Gastrocnemius medialis (tissue), 4 donors: ENCODE results near the gene SMARCA5. TPM values are rescaled to one million over a fixed set of nuclear protein-coding genes. Genes with fewer than 3 reads are reported as not detected.
"Not testable (repeated sequence)": the region's sequence is repeated elsewhere in the genome, so short reads cannot be mapped to it uniquely, and the experiment has no call there.

Source experiments
- ATAC-seq, 2 donors: fragments of 150-250 bp; one replicate each; pipeline ENCODE4 v1.9.1; 2016
- DNase-seq, 2 donors: peaks; one replicate each; pipeline ENCODE4 v3.0.0-alpha.2; 2019
- H3K27ac ChIP-seq, 4 donors: fragments of 200-600 bp; sonication (generic); 1 replicate in 1 of 4; 2 replicates in 3 of 4; pipeline ENCODE4 v1.5.1; 2016 to 2018; ENCODE audit warnings: mild to moderate bottlenecking in 2 of 4, moderate library complexity in 1 of 4
- H3K27me3 ChIP-seq, 3 donors: fragments of 200-600 bp; sonication (generic) in 2 of 3; 1 replicate in 1 of 3; 2 replicates in 2 of 3; pipeline versions ENCODE4 v1.5.1 to v1.6.0; 2016 to 2019; ENCODE audit warnings: mild to moderate bottlenecking in 1 of 3, moderate library complexity in 1 of 3
- H3K36me3 ChIP-seq, 2 donors: fragments of 200-600 bp; sonication (generic) in 1 of 2; one replicate each; pipeline ENCODE4 v1.5.1; 2017 to 2018
- H3K4me1 ChIP-seq, 2 donors: fragments of 200-600 bp; sonication (generic) in 1 of 2; one replicate each; pipeline ENCODE4 v1.5.1; 2016 to 2017; ENCODE audit warnings: mild to moderate bottlenecking in 2 of 2
- H3K4me3 ChIP-seq, 4 donors: fragments of 200-600 bp; sonication (generic) in 3 of 4; 1 replicate in 1 of 4; 2 replicates in 3 of 4; pipeline ENCODE4 v1.5.1; 2016 to 2019; ENCODE audit warnings: mild to moderate bottlenecking in 2 of 4
- H3K9me3 ChIP-seq, 3 donors: fragments of 200-600 bp; sonication (generic) in 2 of 3; 1 replicate in 1 of 3; 2 replicates in 2 of 3; pipeline ENCODE4 v1.5.1; 2016 to 2019
- POLR2A ChIP-seq, 2 donors: fragments of 450-650 bp; IDR thresholded peaks; one replicate each; pipeline ENCODE4 v1.6.1; 2017; ENCODE audit warnings: antibody characterized with exemption in 2 of 2, mild to moderate bottlenecking in 2 of 2, moderate library complexity in 2 of 2
- in situ Hi-C, 4 donors: fragments of 200-750 bp; cut with MboI; loops; one replicate each; pipeline versions ENCODE4 v1.15.0 to v1.8.0; 2017; ENCODE audit warnings: low sequenced_read_pairs in 4 of 4
- intact Hi-C: fragments of 100-400 bp; cut with DNase I; formaldehyde crosslinking; loops from one replicate; pipeline ENCODE4 v1.15.1; 2023; ENCODE audit warnings: low total_unique reads
- total RNA-seq, 4 donors: library from RNA; depleted of rRNA; stranded (reverse); fragments of >200 nt; gene quantifications; one replicate each; pipeline versions ENCODE4 v1.1.0 to v1.2.3, GENCODE V29; 2016
- TF ChIP-seq, protein P1 (sequence below), 5 experiments: fragments of 450-650 bp in 3 of 5; fragments of 200-600 bp in 2 of 5; sonication (generic) in 2 of 5; IDR thresholded peaks in 4 of 5; conservative IDR thresholded peaks in 1 of 5; 1 replicate in 4 of 5; 2 replicates in 1 of 5; pipeline ENCODE4 v1.5.1; 2016 to 2019; ENCODE audit warnings: antibody characterized with exemption in 5 of 5, mild to moderate bottlenecking in 3 of 5, moderate library complexity in 3 of 5

The SMARCA5 gene
- total RNA-seq, 4 donors from 2014 or later: 19.7 to 27.8 (median 26.7) TPM

DNA sequence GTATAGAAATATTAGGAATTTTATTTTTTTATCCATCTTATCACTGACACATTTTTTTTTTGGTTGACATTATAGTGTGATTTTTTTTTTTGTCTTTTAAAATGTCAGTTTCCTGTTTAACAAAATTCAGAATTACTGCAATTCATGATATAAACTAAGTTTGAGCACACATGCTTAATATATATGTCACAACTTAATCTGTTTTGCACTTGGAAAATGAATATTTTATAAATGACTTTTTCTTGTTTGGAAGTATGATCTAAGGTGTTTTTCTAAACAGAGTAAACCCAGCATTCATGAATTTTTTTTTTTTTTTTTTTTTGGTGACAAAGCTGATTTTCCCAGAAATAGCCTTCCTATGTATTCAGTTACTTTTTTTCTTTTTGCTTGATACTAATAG is 2.4 kb downstream of the SMARCA5 start:
- DNase-seq: no peak
- in situ Hi-C loops: loop anchor here in 1 of 4 donors (10.0 kb wide), 1 partner anchor 141 kb away; no protein-coding TSS in a partner anchor
- H3K27ac ChIP-seq: peak overlapping the region; percentile 91 to 96 (median 94)

DNA sequence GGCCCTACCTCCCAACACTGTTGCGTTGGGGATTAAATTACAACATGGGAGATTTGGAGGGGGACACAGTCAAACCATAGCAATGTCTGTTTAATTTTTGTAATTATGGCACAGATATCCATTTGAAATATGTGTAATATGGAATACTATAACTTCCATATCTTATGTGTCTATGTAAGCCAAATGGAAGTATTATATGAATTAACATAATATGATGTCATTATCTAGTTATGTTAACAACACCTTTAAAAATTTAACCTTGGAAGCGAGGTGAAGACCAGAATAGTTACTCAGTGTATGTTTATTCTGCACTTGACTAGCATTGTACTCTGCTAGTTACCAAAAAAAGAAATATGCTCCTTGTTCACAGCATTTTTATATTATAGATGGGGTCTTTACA is 4.3 kb downstream of the SMARCA5 start:
- ATAC-seq (no peak), DNase-seq (no peak)
- Histone ChIP-seq H3K27me3 (no peaks in the 10 kb centered on the region), H3K36me3 (peaks cover 0 to 31% of the 10 kb centered on the region in 2 donors), H3K4me3 (no peak overlapping the region), H3K9me3 (no peaks in the 10 kb centered on the region), H3K27ac (peak overlapping the region in 1 of 4 donors; percentile 96), H3K4me1 (peaks cover 46 to 48% of the 10 kb centered on the region in 2 donors)
- TF ChIP-seq, protein P1, sequence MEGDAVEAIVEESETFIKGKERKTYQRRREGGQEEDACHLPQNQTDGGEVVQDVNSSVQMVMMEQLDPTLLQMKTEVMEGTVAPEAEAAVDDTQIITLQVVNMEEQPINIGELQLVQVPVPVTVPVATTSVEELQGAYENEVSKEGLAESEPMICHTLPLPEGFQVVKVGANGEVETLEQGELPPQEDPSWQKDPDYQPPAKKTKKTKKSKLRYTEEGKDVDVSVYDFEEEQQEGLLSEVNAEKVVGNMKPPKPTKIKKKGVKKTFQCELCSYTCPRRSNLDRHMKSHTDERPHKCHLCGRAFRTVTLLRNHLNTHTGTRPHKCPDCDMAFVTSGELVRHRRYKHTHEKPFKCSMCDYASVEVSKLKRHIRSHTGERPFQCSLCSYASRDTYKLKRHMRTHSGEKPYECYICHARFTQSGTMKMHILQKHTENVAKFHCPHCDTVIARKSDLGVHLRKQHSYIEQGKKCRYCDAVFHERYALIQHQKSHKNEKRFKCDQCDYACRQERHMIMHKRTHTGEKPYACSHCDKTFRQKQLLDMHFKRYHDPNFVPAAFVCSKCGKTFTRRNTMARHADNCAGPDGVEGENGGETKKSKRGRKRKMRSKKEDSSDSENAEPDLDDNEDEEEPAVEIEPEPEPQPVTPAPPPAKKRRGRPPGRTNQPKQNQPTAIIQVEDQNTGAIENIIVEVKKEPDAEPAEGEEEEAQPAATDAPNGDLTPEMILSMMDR (IDR thresholded peaks at IDR 0.05 in 4 of 5, conservative IDR thresholded peaks at IDR 0.05 in 1 of 5): no peak
- TF ChIP-seq POLR2A (IDR thresholded peaks at IDR 0.05): no peak
- intact Hi-C loops (loop anchor here (10.0 kb wide), 1 partner anchor 1577 kb away; the partner anchor contains the start of genes ABCE1 and ANAPC10), in situ Hi-C loops (loop anchor here in 1 of 4 donors (10.0 kb wide), 1 partner anchor 143 kb away; no protein-coding TSS in a partner anchor)

More for the DNA sequence above, 2.4 kb downstream of the SMARCA5 start:
- Histone ChIP-seq H3K4me3 (peak overlapping the region in 2 of 4 donors; percentile 77 to 89), H3K4me1 (peaks cover 50 to 51% of the 10 kb centered on the region in 2 donors), H3K9me3 (no peaks in the 10 kb centered on the region), H3K27me3 (no peaks in the 10 kb centered on the region), H3K36me3 (peaks cover 0 to 17% of the 10 kb centered on the region in 2 donors)
- no peak for ATAC-seq
- intact Hi-C loops: loop anchor here (10.0 kb wide), 1 partner anchor 1579 kb away; the partner anchor contains the start of genes ABCE1 and ANAPC10
- TF ChIP-seq, protein P1 (IDR thresholded peaks at IDR 0.05 in 4 of 5, conservative IDR thresholded peaks at IDR 0.05 in 1 of 5): no peak
- TF ChIP-seq POLR2A (IDR thresholded peaks at IDR 0.05): no peak

DNA sequence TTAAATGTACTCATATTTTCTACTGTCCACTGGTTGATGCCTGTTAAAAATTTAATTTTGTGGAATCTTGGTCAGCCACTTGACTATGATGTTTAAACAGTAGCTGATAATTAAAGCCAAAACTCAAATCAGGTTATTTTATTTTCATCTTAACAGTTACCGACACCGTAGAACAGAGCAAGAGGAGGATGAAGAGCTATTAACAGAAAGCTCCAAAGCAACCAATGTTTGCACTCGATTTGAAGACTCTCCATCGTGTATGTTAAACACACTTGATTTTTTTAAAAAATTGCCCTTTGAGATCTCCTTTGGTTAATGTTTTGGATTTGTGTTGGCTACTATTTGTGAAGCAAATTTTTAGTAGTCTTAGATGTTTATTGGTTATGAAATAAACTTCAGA is 10.7 kb downstream of the SMARCA5 start:
- DNase-seq: no peak
- peaks cover 5 to 12% of the 10 kb centered on the region in 2 donors for H3K4me1 ChIP-seq
- no peak overlapping the region for H3K4me3 ChIP-seq
- H3K27ac ChIP-seq: no peak overlapping the region
- no peaks in the 10 kb centered on the region for H3K9me3 ChIP-seq
- in situ Hi-C loops (no loop called here), intact Hi-C loops (no loop called here)
- no peak for ATAC-seq
- H3K27me3 ChIP-seq: no peaks in the 10 kb centered on the region
- TF ChIP-seq, protein P1 (IDR thresholded peaks at IDR 0.05 in 4 of 5, conservative IDR thresholded peaks at IDR 0.05 in 1 of 5): no peak
- TF ChIP-seq POLR2A (IDR thresholded peaks at IDR 0.05): no peak
- peaks cover 0 to 71% of the 10 kb centered on the region in 2 donors for H3K36me3 ChIP-seq

DNA sequence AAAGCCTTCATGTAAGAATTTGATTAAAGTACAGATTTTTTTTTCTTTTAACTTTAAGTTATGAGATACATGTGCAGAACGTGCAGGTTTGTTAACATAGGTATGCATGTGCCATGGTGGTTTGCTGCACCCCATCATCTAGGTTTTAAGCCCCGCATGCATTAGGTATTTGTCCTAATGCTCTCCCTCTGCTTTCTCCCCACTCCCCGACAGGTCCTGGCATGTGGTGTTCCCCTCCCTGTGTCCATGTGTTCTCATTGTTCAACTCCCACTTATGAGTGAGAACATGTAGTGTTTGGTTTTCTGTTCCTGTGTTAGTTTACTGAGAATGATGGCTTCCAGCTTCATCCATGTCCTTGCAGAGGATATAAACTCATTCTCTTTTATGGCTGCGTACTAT is 14.5 kb downstream of the SMARCA5 start:
- in situ Hi-C loops: loop anchor here in 1 of 4 donors (25.0 kb wide), 1 partner anchor 1584 kb away; no protein-coding TSS in a partner anchor
- H3K4me3 ChIP-seq, DNase-seq, H3K27ac ChIP-seq, H3K27me3 ChIP-seq, H3K4me1 ChIP-seq, ATAC-seq, H3K9me3 ChIP-seq, intact Hi-C loops: not testable (repeated sequence)
- peaks cover 0 to 85% of the 10 kb centered on the region in 2 donors for H3K36me3 ChIP-seq

DNA sequence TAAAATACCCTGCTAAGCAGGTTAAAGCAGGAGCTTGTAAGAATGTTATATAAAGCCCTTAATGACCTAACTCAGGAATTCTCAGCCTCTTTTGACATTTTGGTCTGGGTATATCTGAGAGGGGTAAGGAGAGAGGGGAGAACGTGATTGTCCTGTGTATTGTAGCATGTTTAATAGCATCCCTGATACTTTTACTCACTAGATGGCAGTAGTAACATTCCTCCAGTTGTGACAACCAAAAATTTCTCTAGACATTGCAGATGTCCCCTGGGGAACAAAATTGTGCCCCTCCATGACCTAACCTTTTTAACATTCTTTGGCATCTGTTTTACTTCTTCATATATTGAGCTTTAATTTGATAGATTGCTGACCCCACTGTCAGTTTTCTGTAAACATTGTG is 17.9 kb downstream of the SMARCA5 start:
- Histone ChIP-seq H3K36me3 (peaks cover 3 to 90% of the 10 kb centered on the region in 2 donors), H3K4me1 (no peaks in the 10 kb centered on the region), H3K9me3 (no peaks in the 10 kb centered on the region), H3K4me3 (no peak overlapping the region), H3K27ac (no peak overlapping the region), H3K27me3 (no peaks in the 10 kb centered on the region)
- DNase-seq: no peak
- intact Hi-C loops: no loop called here
- TF ChIP-seq, protein P1 (IDR thresholded peaks at IDR 0.05 in 4 of 5, conservative IDR thresholded peaks at IDR 0.05 in 1 of 5): no peak
- no peak for TF ChIP-seq POLR2A (IDR thresholded peaks at IDR 0.05)
- in situ Hi-C loops: loop anchor here in 1 of 4 donors (25.0 kb wide), 1 partner anchor 1581 kb away; no protein-coding TSS in a partner anchor
- ATAC-seq: no peak
